GM18505 (cell line): ENCODE measurements around the gene CLP1.
"Not testable (repeated sequence)": the region's sequence is repeated elsewhere in the genome, so short reads cannot be mapped to it uniquely, and the experiment has no call there.

ENCODE experiments used
- ATAC-seq: cut with Tn5 transposase; IDR thresholded peaks from one replicate; pipeline ENCODE4 v1.9.1; 2021; ENCODE audit not compliant: unreplicated experiment
- POLR2A ChIP-seq: IDR thresholded peaks from 4 replicates; pipeline ENCODE4 v1.6.1; 2011; ENCODE audit warnings: borderline replicate concordance; ENCODE audit not compliant: insufficient read depth, insufficient read length; ENCODE audit errors: extremely low read depth

Gene CLP1

DNA sequence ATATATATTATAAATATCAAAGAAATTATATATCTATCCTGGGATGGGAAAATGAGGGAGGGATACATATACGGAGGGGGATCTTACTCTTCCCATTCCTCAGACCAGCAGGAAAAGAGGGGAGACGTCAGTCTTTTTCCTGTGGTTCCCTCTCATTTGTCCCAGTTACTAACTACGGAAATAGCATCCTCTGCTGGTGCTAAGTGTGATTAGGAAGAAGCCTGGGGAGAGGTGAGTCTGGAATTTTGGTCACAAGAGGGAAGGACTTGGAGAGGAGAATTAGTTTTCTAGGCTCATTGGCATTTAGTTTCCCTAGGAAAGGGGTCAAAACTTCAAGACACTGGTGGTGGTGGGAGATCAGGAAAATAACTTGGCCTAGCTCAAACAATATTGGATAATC, 42.9 kb downstream of the CLP1 start:
- no peak for ATAC-seq
- TF ChIP-seq POLR2A = no peak

DNA sequence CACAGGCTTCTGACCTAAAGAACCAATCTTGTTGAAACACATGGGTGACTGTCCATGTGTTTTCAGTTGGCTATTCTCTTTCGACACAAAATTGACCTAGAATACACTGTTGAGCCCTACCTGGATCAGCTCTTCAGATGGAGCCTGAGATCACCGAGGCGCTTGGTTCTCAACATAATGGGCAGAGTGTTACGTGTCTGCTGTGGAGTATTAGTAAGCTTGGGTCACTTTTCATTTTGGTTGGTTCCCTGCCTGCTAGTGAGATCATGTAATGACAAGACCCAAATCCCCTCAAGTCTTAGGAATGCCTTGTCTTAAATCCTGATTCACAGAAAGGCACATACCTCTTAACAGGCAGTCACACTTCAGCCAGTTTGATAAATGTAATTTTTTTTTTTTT, 45.8 kb downstream of the CLP1 start:
- no peak for ATAC-seq
- TF ChIP-seq POLR2A = no peak

DNA sequence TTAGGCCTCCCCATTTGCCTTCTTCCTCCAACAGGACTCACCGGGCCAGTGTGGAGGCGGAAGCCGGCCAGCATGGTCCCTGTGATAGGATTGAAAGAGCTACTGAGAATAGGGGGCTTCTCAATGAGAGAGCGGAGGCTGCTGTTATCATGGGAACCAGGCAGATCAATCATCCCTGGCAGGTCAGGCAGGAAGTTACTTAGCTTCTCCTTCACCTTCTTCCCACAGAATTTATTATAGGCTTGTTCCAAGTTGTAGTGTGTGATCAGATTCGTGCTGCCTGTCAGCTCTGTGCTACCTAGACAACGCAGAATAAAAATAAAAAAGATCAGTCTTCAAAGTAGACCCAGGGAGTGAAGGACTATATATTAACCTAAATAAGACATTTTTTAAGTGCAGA, 47.4 kb downstream of the CLP1 start:
- no peak for TF ChIP-seq POLR2A
- ATAC-seq = no peak

DNA sequence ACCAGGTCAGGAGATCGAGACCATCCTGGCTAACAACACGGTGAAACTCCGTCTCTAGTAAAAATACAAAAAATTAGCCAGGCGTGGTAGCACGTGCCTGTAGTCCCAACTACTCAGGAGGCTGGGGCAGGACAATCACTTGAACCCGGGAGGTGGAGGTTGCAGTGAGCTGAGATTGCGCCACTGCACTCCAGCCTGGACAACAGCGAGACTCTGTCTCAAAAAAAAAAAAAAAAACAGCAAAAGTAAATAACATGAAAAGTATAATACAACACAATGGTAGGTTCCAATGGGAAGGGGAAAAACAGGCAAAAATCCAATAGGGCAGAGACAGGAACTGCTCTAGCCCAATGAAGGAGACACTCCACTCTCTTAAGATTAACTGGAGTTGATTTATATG, 47.9 kb downstream of the CLP1 start:
- ATAC-seq = not testable (repeated sequence)

DNA sequence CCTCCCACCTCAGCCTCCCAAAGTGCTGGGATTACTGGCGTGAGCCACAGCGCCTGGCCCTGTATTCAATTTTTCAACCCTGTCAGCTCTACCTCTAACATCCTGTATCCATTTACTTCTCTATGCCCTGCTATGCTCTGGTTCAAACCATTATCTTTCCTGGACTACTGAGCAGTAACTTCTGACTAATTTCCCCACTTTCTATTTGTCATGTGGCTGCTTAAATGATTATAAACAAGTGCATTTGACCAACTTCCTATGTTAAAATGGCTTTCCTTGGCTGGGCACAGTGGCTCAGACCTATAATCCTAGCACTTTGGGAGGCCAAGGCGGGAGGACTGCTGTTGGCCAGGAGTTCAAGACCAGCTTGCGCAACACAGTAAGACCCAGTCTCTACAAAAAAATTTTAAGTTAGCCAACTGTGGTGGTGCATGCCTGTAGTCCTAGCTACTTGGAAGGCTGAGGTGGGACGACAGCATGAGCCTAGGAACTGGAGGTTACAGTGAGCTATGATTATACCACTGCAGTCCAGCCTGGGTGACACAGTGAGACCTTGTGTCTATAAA, 52.3 kb downstream of the CLP1 start:
- no peak for TF ChIP-seq POLR2A
- no peak for ATAC-seq
